GM18520 (cell line): ENCODE data around the gene HDHD5.

ENCODE experiments used
- ATAC-seq: cut with Tn5 transposase; IDR thresholded peaks from one replicate; pipeline ENCODE4 v1.9.1; 2021; ENCODE audit not compliant: unreplicated experiment

Gene HDHD5

DNA sequence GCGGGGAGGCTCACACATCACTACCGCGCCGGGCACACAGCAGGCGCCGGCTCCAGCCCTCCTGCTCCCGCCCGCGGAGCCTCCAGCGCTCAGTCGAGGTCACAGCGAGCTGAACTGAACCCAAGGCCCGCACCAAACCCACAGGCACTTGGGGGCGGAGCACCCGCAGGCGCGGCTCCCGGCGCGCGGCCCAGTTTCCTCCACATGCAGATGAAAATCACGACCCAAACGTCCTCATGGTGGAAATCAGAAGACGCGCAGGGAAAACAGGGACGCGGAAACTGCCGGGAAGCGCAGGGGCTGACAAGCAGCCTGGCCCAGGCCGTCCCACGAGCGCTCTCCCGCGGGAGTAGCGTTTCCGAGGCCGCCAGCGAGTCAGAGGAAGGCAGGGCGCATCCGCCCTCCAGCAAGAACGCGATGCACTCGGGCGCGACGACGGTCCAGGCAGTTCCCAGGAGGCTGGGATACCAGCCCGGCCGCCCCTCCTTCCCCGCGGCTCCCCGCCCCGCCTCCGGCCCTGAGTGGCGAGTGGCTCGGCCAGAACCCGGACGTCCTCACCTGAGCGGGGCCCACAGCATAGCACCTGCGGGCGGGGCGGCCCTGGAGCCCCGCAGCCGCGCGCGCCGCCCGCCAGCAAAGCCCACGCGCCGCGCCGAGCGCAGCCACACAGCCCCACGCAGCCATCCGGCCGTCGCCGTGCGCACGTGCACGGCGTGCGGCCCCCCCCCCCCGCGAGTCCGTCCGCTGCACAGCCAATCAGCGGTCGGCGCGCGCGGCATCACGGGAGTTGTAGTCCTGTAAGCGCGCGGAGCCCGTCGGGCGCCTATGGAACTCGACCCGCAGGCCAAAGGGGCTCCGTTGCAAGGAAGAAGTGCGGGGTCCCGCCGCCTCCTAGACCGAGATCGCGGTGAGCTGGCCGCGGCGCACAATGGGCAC, at the start of gene HDHD5:
TSS of gene HDHD5 (minus strand) at position 710 of the 936 bp plus-strand sequence. CDS start at position 684, 26 bp downstream.
- ATAC-seq: peak; percentile 67

GRCh38 chr22:17205432-17205831, 46.4 kb upstream of the HDHD5 start:
- no peak for ATAC-seq

- no peak for ATAC-seq
These were observed 42.3 kb upstream of the HDHD5 start for GRCh38 chr22:17201285-17201945.

DNA sequence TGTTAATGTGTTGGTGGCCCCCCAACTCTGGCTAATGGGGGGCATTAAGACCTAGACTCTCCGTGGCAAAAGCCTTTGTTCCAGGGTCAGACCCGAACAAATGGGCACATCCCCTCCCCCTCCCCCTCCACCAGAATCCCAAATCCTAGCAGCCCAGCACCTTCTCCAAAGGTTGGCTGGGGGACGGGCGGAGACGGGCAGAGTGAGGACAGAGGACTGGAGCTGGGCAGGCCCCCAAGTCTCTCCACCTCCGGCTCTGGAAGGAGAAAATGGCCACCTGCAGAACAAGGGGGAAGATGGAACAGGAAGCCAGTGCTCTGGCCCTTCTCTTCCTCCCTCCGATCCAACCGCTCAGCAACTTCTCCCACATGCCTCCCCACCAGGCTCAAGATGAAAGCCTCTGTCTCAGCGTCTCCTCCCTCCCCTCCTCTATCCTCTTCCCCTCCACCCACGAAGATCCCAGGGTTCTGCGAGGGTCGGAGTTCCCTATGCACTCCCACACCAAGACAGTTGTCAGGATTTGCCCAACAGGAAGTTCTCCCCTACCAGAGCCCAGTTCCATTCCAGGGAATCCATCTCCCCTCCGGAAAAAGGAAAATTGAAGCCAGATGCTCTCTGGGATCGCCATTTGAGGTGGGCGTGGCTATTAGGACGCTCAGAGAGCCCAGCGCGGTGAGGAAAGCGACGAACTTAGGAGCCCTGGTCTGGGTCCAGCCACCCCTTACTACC, 40.1 kb upstream of the HDHD5 start:
- no peak for ATAC-seq

DNA sequence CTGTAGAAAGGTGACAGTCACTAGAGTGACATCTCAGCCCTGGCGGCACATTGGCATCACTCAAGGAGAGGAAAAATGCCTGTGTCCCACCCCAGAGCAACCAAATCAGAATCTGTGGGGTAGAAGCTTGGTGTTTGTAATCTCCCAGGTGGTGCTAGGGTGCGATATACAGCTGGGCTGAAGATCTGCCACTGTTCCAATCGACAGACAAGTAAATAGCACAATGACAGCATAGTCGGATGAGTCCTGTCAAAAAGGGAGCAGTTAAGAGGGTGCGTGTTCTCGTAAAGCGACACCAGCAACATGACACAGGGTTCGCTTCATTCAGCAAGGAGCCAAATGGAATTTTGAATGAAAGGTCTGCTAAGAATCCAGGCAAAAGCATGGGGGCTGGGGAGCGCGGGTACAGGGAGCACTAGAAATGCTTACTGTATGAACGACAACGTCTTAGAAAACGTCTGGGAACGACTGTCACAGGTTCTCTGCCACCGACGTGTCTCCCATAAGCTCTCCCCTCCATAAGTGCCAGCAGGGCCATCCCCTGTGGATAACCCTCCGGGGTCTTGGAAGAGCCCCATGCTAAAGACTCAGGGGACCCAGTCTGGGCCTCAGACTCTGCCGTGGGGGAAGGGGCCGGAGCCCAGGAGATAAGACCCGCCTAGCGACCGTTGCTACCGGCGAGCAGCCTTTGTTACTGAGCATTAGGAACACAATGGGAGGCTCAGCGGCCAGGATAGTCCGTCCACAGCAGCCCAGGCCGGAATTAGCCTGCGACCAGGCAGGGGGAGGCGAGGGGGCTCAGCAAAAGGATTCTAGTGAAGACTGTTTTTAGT, 39.3 kb upstream of the HDHD5 start:
- ATAC-seq: no peak

GRCh38 chr22:17194213-17194612, 35.1 kb upstream of the HDHD5 start:
- ATAC-seq: no peak

- no peak for ATAC-seq
These were observed 33.1 kb upstream of the HDHD5 start for GRCh38 chr22:17192186-17192585.

DNA sequence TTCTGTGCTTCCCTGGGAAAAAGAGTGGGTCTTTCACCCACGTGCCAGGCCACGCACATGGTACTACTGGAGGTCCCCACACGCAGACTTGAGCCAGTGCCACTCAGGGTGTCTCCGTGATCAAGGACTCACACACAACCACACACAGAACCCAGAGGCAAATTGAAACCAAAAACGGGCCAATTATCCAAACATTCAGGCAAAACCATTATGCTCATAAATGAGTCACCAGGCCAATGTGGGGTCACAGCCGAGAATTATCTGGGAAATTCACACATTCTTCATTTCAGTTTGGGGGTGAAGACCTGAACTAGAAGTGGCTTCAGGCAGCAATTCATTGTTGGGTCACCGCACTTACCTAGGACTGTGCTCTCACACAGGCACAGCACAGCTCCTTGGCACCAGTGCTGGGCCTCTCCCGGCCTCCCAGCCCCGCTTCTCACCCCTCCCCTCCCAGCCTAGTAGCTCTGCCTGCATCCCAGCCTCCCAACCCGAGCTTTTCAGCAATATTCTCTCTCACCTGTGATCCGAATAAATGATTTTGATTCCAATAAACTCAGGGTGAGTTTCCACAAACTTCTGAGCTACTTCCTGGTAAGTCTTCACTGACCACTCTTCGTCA, 32.2 kb upstream of the HDHD5 start:
- no peak for ATAC-seq

GRCh38 chr22:17190702-17191101, 31.6 kb upstream of the HDHD5 start:
- ATAC-seq: no peak

GRCh38 chr22:17176715-17177114, 17.6 kb upstream of the HDHD5 start:
- no peak for ATAC-seq

DNA sequence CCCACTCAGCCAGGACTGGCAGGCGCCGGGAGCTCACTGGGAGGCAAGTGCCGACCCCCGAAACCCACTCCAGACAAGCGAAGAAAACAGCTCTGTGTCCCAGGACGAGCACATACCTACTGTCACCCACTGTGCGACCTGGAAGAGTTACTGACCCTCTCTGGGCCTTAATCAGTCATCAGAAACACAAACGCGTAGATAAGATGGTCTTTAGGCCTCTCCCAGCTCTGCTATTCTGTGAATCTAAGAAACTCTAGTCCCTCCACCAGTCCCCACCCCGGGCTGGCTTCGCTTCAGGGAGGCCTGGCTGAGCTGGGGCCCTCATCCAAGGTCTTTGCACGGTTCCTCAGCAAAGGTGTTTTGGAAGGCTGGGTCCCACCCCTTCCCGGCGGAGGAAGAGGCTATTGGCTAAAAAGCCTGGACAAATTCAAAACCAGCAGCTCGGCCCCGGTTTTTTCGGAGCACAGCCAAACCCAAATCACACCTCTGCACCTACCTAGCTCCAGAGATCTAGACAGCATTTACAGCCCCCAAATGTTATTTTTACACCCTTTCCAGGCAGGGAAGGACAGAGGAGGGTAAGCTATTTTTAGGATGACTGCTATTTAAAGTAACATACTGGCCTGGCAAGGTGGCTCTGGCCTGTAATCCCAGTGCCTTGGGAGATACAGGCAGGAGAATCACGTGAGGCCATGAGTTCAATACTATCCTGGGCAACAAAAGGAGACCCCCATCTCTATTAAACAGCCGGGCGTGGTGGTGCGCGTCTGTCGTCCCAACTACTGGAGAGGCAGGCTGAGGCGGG, 13.2 kb upstream of the HDHD5 start:
- no peak for ATAC-seq

DNA sequence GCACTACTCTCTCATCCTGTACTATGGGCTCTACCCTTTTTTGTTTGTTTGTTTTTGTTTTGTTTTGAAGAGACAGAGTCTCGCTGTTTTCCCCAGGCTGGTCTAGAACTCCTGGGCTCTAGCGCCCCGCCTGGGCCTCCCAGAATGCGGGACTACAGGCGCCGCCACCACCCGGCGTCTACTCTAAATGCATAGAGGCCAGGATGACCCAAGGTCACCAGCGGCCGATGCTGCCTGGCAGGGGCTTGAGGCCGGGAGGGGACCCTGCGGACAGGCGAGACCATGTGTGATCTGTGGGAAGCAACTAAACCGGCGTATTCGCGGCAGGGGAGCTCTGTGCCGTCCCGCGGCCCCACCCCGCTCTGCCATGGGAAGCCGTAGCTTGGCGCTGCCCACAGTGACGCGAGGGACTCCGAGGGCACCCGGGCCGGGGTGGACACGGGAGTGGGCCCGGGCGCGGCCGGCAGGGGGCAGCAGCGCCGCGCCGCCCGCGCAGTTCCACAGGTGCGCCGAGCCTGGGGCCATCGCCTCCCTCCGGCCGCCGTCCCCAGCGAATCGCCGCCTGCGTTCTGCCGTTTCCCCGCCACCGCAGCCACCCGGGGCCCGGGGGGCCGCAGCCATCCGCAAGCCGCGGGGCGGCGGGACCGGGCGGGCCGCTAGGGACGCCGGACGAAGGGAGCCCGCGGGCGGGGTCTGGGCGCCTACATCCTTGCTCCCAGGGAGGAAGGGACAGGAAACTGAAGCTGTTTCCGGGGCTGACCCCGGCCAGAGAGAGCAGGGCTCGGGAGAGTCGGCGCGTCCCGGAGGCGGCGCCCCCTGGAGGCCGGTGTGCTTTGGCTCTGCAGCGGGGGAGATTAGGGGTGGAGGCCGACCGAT, 12.3 kb upstream of the HDHD5 start:
- ATAC-seq: peak; percentile 89

- no peak for ATAC-seq
These were observed 8.4 kb upstream of the HDHD5 start for GRCh38 chr22:17167486-17167885.

DNA sequence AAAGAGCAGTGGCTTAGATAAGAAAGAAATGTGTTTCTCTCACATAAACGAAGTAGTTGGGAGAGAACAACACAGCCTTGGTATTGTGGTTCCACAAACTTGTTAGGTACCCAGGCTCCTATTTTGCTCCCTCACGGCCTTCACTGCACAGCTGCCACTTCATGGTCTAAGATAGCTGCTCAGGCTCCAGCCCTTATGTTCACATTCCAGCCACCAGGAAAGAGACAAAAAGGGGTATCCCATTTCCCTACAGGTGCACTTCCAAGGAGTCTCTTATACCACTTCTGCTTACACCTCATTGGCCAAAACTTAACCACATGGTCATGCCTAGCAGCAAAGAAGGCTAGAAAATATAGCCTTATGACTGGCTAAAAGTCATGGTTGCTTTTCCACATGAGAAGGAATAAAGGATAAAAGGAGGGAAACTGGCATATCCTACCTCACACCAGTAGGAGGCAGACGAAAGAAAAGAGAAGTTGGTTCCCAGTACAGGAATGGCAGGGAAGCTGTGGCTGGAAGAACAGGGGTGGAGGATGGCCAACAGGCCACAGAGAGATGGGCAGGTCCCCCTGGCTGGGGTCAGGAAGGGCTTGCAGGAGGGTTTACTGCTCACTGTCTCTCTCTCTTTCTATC, 5.4 kb upstream of the HDHD5 start:
- ATAC-seq: no peak

DNA sequence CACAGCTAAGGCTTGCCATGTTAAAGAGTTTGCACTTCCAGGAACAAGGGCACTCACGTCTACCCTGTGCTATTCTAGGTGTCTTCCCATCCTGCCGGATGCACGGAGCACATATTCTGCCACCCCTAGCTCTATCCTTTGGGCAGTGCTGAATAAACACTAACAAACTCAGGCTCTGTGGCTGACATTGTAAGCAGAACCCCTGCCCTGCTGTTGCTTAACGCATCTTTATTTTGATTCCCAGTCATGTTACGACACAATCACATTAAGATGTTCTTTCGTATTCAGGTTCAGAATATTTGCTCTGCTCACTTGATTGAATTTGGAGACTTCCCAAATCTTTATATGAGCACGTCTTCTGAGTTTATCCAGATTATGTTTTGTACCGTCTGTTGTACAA, 3.7 kb upstream of the HDHD5 start:
- no peak for ATAC-seq

DNA sequence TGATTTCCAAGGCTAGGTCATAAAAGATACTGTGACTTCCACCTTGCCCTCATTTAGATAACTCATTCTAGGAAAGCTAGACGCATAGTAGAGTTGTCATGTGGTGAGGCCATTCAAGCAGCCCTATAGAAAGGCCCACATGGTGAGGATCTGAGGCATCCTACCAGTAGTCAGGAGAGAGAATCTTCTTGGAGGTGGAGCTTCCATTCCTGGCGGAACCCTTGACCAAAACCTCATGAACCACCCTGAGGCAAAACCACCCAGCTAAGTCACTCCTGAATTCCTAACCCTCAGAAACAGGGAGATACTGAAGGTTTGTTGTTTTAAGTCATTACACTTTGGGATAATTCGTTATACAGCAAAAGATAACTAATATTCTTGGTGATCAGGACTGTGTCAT, 2.9 kb upstream of the HDHD5 start:
- ATAC-seq: no peak

DNA sequence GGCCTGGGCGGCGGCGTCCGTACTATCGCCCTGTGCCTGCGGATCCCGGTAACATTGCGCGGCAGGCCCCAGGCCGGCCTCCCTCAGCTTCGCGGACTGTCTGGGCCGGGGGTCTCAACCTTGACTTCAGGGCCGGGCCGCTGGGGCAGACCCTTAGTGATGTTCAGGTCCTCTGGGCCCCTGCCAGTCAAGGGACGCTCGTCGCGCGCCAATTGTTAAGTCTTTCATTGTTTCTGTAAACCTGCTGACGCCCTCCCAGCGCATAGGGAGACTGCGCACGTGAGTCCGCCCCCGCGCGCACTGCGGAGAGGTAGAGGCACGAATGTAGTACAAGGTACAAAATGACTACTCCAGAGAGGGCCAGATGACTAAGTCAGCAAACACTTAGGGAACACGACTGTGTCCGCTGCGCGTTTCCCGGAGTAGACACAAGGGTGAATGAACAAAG, 451 bp upstream of the HDHD5 start:
- ATAC-seq: peak; percentile 5

DNA sequence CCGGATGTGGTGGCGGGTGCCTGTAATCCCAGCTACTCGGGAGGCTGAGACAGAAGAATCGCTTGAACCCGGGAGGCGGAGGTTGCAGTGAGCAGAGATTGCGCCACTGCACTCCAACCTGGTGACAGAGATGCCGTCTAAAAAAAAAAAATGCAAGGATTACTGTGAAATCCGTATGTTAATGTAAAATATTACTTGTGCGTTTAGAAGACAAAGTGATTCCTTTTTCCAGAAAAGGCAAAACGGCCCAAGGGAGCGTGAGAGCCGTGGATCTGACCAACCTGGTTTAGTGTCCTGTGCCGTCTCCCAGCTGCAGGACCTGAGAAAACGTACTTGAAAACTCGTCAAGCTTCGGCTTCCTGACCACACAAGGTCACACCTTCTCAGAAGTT, 905 bp downstream of the HDHD5 start:
- no peak for ATAC-seq
